Left kidney (tissue), 2 donors: ENCODE measurements around the gene COL28A1. TPM values are rescaled to one million over a fixed set of nuclear protein-coding genes. Genes with fewer than 3 reads are reported as not detected.
"Not testable (repeated sequence)": the region's sequence is repeated elsewhere in the genome, so short reads cannot be mapped to it uniquely, and the experiment has no call there.

Experiments used
- DNase-seq: peaks from one replicate; pipeline ENCODE4 v3.0.0-alpha.2; 2013
- polyA plus RNA-seq: library from polyadenylated mRNA; unstranded; fragments of 120-200 nt; gene quantifications from one replicate; pipeline ENCODE4 v1.2.1, GENCODE V29; 2013; ENCODE audit not compliant: insufficient read length

The COL28A1 gene
- polyA plus RNA-seq, 1 donor: 11.9 TPM

DNA sequence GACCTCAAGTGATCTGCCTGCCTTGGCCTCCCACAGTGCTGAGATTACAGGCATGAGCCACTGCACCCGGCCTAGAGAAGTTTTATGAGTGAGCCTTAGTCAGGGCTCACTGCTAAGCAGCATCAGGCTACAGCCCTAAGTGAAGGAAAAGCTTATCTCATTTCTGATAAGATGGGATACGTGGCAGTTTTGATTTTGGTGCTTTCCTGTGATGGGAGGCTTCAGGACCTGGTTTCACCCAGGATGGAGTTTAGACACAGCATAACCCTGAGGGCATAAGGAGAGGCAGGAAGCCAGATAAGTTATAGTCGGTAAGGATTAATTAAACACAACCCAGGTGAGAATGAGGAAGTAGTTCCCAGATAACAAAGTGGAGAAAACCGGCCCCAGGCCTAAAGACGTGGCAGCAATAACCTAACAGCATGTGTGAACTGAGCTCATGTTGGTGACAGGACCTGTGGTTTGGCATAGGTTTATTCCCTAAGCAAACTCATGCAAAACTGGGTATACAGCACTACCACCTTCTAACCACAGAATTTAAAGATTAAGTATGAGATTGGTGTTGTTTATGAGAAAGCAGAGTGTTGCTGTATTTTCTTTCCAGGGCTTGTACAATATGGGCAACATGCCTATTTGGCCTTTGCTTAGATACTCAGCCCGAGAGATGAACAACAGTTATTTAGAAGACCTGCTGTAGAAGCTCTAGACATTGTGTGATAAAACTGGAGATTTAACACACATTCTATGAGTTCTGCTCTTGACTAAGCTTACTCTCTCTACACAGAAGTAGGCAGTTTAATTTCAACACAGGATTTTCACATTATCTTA, 119.4 kb downstream of the COL28A1 start:
- DNase-seq: no peak

DNA sequence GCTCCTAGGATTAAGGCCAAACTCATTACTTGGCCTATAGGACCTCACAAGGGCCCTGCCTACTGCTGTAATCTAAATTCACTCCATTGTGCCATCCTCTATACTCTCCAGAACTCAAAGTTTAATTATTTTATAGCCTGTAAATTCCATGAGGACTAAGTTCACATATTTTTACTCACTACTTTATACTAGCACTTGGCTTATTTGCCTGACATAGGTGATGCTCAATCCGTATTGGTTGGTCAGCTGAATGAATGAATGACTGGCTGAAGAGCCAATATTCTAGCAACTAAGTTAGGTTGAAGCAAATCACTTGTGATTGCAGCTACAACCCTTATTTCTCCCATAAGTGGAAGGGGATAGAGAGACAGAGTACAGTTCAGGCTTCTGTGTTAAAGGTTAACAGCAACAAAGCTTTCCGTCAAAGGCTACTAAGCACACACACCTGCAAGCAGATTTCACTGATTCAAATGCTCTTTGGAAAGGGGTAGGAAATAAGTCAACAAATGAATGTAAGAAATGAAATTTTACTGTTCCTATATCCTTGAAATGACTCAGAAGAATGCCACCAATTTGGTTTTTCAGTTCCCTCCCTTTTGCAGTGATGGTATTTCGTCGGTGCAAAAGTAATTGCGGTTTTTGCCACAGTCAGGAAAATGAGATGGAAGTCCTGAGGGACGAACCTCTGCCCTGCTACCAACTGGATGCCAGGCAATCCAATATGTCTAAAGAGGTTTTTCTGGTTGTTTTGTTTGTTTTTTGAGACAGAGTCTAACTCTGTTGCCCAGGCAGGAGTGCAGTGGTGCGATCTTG, 120.7 kb downstream of the COL28A1 start:
- DNase-seq: no peak

DNA sequence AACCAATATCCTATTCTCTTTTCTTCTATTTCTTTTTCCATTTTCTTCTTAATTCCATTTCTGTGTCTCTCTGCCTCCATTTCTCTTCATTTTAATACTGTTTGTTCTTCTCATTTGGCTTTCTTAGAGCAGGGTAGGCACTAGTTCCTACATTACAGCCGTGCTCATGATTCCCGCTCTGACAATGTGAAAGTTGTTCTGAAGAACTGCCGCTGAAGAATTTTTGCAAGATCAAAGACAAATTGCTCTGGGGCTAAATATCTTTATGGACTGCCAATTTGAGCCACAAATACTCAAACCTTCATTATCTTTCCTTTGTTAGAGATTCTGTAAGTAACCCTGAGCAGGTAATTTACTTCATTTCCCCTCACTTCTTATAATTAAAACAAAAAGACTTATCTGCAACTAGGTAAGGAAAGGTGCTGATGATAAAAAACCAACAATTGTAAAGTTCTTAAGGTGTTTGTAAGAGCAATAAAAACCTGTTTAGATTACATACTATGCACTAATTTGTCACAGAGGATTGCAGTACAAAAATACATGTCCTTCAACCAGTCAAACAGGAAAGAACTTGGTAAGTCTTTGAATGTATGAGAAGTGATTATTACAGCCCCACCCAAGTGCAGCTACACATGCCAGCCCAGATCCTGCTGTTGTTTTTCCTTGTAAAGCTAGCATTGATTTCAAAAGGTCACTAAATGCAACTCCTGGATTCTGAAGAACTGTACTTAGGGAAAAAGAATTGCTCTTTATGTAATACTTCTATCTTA, 127.5 kb downstream of the COL28A1 start:
- DNase-seq: no peak

DNA sequence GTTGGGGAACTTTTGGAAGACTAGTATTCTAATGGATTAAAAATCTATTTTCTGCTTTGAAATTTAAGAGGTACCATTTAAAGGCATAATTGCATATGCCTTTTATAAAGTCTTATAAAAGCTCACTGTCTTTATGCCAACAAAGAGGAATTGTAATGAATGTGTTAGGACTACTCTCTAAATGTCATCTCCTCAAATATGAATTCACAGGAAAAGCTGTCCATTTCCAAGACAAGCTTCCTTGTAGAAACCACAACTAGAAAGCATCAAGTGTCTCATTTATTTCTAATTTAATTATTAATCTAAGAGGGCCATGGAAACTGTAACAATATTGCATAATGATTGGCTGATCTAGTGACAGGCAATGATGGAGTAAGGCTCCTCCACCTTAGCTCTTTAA, 130.2 kb downstream of the COL28A1 start:
- DNase-seq: no peak

DNA sequence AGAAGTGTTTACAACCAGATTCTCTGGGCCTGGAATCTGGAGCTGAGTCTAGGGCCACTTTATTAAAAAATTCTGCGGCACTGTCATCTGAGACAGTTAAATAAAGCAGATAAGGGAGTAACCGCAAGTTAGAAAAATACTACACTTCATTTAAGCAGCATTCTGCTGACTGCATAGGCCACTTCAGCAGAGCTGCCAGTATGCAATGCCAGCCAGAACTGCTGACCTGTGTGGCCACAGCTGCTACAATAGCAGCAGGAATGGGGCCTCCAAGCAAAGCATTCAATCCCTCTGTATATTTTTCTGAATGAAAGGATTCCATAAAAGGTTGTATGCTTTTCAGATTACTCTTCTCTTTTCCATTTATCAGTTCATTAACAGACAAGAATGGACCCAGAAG, 136.0 kb downstream of the COL28A1 start:
- no peak for DNase-seq

DNA sequence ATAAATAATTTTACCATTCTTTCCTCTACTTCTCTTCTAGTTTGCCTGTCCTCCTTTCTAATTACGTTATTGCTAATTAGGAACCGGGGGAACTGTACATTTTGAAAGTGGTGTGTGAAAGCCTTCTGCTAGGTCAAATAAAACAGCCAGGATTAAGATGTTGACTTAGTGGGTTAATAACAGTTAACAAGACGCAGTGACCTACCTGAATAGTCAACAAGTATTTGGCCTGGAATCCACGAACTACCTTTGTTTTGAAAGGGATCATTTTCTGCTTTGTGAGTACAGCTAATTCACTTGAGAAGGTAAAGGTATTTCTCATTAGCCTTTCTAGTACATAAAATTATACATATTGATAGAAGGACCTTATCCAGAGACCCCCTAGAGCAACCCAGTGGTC, 139.9 kb downstream of the COL28A1 start:
- no peak for DNase-seq

DNA sequence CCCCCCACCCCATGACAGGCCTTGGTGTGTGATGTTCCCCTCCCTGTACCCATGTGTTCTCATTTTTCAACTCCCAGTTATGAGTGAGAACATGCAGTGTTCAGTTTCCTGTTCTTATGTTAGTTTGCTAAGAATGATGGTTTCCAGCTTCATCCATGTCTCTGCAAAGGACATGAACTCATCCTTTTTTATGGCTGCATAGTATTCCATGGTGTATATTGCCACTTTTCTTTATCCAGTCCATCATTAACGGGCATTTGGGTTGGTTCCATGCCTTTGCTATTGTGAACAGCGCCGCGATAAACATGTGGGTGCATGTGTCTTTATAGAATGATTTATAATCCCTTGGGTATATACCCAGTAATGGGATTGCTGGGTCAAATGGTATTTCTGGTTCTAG, 147.5 kb downstream of the COL28A1 start:
- DNase-seq: not testable (repeated sequence)

DNA sequence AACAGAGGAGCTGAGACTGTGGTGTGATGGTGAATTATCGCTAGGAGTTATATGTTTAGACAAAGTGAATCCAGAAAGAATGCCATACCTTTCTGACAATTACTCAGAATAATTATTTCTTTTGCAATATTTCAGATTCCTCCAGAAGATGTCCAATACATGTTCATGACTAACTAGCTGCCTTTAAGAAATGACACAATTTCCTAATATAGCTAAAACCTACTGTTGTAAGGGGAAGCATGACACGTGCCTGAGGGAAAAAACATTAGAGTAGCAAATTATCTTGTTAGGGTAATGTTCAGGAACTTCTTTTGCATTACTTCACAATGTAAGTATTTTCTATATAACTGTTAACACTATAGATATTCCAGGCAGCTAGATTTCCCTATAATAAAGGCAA, 150.3 kb downstream of the COL28A1 start:
- no peak for DNase-seq

DNA sequence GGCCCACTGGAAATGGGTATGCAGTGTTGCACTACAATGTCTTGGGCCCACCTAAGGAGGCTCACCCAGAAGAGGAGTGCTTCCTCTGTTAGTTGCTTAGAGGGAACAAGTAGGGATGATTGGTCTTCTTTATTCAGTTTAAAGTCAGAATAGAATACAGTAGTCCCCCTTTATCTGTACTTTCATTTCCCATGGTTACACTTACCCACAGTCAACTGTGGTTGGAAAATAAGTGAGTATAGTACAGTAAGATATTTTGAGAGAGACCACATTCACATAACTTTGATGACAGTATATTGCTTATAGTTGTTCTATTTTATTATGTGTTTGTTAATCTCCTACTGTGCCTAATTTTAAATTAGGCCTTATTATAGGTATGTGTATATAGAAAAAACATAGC, 151.4 kb downstream of the COL28A1 start:
- DNase-seq: no peak

DNA sequence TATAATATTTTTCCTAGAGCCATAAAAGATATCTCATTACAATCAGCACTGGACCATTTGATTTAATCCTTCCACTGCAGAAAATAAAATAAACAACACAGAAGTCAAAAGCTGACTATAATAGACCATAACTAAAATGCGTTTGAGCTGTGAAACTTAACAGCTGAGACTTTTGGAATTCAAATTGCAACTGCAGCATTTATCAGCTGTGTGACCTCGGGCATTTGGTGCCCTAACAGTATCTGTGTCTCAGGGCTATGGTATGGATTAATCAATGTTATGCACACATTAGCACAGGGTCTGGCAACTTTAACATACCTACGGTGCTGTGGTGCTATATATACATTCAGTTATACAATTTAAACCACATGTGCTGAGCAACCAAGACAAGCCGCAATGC, 160.1 kb downstream of the COL28A1 start:
- no peak for DNase-seq

DNA sequence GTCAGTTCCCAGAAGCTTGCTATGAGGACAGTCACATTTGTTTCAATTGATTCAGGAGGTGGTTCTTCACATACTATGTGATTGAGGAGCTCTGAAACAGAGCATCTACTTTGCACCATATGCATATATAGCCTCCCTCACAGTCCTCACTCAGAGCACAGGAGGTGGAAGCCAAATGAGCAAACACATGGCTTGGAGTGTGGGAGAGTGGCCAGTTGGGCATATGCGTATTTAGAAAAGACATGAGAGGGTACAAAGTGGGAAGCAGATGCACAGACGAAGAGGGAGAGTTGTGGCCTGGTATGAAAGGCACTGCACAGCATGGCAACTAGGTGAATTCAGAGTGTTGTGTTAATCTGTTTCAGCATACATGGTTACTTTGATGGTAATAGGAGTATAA, 165.6 kb downstream of the COL28A1 start:
- DNase-seq: no peak

DNA sequence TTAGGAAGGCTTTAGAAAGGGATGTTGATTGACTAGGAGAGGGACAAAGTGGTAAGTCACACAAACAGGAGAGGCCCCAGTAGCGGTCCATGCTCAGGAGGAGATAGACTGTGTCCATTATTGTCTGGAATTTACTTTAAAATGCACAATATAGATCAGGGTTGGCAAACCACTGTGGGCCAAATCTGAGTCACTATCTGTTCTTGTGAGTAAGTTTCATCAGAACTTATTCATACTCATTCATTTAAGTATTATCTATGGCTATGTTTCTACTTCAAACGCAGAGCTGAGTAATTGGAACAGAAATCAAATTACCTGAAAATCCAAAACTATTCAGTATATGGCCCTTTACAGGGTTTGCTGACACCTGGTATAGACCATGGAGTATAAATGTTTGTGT, 166.5 kb downstream of the COL28A1 start:
- DNase-seq: no peak

DNA sequence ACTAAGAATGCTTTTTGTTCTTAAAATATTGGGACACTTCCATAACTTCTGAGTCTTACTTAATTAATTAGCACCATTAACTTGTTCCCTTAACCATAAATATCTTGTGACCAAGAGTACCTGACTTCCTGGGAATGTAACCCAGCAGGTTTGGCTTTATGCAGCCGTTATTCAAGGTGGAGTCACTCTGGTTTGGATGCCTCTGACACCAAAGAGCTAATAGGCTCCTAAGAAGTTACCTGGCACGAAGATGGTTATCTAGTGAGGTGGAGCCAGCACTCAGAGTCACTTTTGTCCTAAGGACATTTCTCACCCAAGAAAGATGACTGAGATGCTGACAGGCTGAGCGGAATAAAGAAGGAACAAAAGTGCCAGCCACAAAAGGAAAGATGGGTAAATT, 181.0 kb downstream of the COL28A1 start:
- no peak for DNase-seq

DNA sequence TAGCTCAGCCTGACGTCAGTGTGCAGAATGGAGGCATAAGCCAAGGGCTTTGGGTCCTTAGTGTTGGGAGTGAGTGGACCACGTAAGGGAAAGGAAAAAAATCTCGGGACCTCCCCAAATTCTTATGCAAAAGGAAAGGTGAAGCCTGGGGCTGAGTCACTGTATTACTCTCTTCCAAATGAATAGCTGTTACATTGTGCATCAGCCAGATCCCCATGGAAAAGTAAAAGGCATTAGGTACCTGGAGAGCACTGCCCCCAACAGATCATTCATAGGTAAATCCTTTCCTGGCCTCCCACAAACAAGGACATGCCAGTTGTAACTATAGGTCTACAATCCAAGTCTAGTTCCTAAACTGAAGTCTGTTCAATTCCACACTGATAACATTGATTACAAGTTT, 182.8 kb downstream of the COL28A1 start:
- DNase-seq: no peak

DNA sequence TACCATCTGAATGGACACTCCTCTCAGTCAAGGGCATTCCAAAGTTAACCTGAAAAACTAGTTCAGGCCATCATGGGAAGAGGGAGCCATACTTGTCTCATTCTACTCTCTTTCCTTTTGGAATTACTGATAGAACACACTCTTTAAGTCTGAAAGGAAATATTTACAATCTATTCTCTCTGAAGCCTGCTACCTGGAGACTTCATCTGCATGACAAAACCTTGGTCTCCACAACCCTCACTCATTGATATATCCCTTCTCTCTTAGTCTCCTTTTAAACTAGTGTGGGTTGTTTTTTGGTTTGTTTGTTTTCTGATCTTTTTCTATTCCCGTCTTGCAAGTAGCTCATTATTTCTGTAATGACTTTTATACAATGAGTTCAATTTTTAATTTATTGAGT, 183.8 kb downstream of the COL28A1 start:
- no peak for DNase-seq

DNA sequence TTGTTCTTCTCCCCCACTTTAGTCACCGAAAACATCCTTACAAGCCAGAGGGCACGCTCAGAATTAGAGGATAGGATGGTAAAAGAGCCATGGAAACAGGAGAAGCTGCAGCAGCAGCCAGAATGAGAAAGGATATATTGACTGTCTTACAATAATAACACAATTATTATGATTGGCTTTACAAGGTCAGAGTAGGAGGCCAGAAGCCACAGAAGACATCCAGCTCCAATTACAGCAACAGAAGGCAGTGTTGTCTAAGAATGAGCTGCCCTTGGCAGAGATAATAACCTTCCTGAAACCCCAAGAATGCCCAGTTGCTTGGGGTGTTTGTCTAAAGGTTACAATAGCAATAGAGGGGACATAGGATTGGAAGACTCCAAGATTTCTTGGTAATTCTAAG, 184.5 kb downstream of the COL28A1 start:
- DNase-seq: no peak

DNA sequence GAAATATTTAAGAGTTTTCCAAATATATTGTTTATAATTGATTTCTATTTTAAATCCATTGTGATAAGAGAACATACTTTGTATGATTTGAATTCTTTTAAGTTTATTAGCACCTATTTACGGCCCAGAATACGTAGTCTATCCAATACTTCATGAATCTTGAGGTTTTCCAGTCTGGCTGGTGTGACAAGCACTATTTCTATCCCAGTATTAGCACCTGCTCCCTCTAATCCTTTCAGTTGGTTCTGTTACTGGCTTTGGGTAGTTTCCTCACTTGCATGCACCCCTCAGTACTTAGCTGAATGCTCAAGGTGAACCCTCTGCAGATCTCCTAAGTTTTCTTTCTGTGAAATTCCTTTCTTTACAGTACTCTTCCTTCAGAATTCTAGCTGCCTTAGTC, 186.5 kb downstream of the COL28A1 start:
- no peak for DNase-seq

DNA sequence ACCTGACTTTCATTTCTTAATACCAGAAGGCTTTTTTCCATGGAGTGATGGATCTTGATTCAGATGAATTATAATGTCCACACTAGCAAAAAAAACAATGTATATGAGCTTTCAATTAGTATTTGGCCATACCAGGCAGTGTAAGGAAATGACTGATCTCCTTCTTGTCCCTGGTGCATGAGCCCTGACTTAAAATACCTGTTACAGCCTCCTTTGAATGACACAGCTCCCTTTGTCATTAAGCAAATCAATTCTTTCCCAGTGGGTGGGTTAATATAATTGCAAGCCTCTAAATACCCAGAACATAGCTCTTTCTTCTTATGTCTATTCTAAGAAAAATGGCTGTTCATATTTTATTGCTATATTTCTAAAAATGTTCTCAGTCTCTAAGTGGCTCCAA, 188.6 kb downstream of the COL28A1 start:
- DNase-seq: no peak

DNA sequence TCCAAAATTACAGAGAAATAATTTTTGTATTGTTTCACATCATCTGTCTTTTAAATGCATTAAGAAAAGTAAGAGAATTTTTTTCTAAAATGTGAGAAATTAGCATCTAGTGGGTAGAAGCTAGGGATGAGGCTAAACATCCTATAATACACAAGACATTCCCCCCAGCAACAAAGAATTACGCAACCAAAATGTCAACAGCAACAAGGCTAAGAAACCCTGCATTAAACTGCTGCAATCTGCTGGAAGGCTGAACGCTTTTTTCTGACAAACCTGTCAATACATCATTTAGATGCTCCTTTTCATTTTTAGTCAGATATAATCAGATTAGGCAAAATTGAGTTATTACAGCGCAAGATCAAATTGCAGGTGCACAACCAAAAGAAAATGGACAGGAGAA, 191.1 kb downstream of the COL28A1 start:
- no peak for DNase-seq

DNA sequence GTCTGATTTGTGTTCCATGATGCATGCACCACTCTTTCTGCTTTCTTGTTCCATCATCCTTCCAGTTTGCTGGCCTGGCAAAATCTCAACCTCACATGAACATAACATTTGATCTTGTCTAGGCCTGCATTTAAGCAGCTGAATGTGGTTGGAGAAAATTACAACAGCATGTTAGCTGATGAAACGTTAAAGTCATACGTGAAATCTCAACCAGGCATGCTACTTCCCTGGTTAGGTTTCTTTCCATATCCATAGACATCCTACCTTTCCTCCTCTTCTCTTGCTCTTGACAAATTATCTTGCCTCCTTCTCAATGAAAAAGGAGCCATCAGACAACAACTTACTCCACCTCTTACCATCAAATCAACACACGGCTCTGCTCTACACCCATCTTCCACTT, 199.8 kb downstream of the COL28A1 start:
- no peak for DNase-seq

DNA sequence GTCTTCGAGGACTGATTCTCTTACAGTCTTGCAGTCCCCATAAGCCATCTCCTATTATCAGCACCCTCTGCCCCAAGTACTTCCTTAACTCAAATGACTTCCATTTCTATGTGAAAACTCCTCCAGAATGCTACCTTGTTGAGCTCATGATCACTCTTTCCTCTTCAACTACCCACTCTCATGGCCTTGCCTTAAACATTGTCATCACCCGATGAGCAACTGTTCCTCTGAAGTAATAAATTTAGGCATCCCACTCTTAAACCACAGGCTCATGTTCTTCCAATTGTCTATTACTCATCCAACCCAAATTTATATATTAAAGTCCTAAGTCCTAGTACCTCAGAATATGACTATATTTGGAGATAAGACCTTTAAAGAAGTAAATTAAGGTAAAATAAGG, 200.5 kb downstream of the COL28A1 start:
- DNase-seq: no peak

DNA sequence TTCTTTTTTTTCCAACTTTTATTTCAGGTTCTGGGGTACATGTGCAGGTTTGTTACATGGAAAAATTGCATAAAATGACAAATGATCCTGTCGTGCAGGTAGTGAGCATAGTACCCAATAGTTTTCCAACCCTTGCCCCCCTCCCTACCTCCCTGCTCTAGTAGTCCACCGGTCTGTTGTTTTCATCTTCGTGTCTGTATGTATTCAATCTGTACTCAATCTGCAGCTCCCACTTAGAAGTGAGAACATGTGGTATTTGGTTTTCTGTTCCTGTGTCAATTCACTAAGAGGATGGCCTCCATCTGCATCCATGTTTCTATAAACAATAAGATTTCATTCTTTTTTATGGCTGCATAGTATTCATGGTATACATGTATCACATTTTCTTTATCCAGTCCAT, 202.1 kb downstream of the COL28A1 start:
- DNase-seq: no peak

DNA sequence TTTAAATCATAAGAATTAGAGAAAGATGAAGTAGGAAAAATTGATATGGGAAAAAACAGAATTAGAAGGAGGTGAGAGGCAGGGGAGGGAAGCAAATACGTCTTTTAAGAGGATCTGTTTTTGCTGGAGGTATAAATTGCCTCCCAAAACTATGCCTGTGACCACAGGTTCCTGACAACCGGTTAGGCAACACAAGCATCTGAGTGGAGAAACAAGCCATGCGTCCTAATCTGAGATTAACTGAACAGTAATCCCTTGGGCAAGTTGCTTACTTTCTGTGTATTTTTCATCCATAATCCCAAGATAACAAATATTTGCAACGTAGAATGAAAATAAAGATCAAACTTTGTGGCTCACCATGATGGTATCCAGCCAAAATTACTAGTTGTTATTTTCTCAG, 204.2 kb downstream of the COL28A1 start:
- DNase-seq: no peak
